ENCODE measurements around the gene UCP3. TPM values are rescaled to one million over a fixed set of nuclear protein-coding genes. Genes with fewer than 3 reads are reported as not detected.
A peak's percentile ranks its signal among the peaks of the same experiment; 100 is the strongest.
"Not testable (repeated sequence)": the region's sequence is repeated elsewhere in the genome, so short reads cannot be mapped to it uniquely, and the experiment has no call there.

The UCP3 gene
- total RNA-seq, 1 experiment from 2014 or later: 1.2 TPM

DNA sequence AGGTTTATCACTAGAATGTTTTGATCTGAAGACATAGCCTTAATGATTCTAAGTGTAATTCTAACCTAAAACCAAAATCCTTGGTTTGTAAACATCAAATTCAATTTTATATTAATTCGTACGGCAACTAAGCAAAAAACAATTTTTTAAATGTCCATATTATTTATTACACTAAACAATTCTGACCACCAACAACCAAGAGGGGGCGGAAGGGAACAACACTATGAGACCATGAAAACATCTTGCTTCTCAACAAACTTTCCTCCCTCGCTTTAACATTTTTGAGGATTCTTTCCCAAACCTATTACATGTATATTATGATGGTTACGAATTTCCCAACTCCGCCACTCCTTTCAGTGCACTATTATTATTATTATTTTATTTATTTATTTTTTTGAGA lies 19.7 kb downstream of the UCP3 start:
- no peaks in the 10 kb centered on the region for H4K20me1 ChIP-seq (ENCODE audit: low read length)
- ATAC-seq (no peak), DNase-seq (peak; percentile 44)
- no peaks in the 10 kb centered on the region for H3K27me3 ChIP-seq (ENCODE audit: low read length)
- no peak overlapping the region for H3K4me3 ChIP-seq (ENCODE audit: low read length)
- no peaks in the 10 kb centered on the region for H3K79me2 ChIP-seq (ENCODE audit: low read length)
- BruUV-seq (replicated peaks): no TSS peak
- intact Hi-C loops (cut with micrococcal nuclease): loop anchor here (2.0 to 10.0 kb wide), 2 partner anchors 102 to 186 kb away; partner anchors contain the start of genes C2CD3 and PPME1
- CTCF ChIA-PET: interaction anchor here (0.6 kb wide), 1 partner anchor 67 kb away, joined by 3 read pairs; no protein-coding TSS in a partner anchor
- H3K9me3 ChIP-seq (ENCODE audit: low read length): no peaks in the 10 kb centered on the region
- TF ChIP-seq, protein P1, sequence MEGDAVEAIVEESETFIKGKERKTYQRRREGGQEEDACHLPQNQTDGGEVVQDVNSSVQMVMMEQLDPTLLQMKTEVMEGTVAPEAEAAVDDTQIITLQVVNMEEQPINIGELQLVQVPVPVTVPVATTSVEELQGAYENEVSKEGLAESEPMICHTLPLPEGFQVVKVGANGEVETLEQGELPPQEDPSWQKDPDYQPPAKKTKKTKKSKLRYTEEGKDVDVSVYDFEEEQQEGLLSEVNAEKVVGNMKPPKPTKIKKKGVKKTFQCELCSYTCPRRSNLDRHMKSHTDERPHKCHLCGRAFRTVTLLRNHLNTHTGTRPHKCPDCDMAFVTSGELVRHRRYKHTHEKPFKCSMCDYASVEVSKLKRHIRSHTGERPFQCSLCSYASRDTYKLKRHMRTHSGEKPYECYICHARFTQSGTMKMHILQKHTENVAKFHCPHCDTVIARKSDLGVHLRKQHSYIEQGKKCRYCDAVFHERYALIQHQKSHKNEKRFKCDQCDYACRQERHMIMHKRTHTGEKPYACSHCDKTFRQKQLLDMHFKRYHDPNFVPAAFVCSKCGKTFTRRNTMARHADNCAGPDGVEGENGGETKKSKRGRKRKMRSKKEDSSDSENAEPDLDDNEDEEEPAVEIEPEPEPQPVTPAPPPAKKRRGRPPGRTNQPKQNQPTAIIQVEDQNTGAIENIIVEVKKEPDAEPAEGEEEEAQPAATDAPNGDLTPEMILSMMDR (conservative IDR thresholded peaks at IDR 0.05; ENCODE audit: low read depth, low read length): peak; percentile 59
- no peak for TF ChIP-seq EZH2 (IDR thresholded peaks at IDR 0.05; ENCODE audit: low read length, unreplicated experiment)
- no peak overlapping the region for H3K27ac ChIP-seq (ENCODE audit: low read length)
- H3K9ac ChIP-seq (ENCODE audit: low read length): no peak overlapping the region
- H3K36me3 ChIP-seq (ENCODE audit: low read depth, low read length): no peaks in the 10 kb centered on the region
- no peak overlapping the region for H3K4me2 ChIP-seq (ENCODE audit: low read length)
- POLR2A ChIA-PET (ENCODE audit: unreplicated experiment): no interaction called here
- no peaks in the 10 kb centered on the region for H3F3A ChIP-seq (ENCODE audit: low read length, unreplicated experiment)
- H3K4me1 ChIP-seq (ENCODE audit: insufficient read depth, low read length): no peaks in the 10 kb centered on the region
- no peak overlapping the region for H2AFZ ChIP-seq (ENCODE audit: low read length)
- no peaks in the 10 kb centered on the region for H3K9me2 ChIP-seq (replicated peaks; ENCODE audit: low read length)

DNA sequence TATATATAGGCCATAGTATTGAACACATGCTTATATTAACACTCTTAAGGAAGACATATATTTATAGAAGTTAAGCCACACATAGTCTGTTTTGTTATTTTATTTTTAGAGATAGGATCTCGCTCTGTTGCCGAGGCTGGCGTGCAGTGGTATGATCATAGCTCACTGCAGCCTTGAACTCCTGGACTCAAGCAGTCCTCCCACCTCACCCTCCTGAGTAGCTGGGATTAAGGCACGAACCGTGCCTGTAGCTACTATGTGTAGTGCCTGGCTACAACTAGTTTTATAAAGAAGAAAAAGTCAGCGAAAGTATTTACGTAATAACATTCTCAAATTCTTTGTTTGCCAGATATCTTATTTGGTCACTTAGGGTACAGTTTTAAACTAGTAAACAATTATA lies 20.7 kb downstream of the UCP3 start:
- no peak for DNase-seq
- Histone ChIP-seq H3K4me1 (ENCODE audit: insufficient read depth, low read length) (peaks cover 6% of the 10 kb centered on the region), H3K36me3 (ENCODE audit: low read depth, low read length) (no peaks in the 10 kb centered on the region), H3K79me2 (ENCODE audit: low read length) (no peaks in the 10 kb centered on the region), H3F3A (ENCODE audit: low read length, unreplicated experiment) (no peaks in the 10 kb centered on the region), H3K27me3 (ENCODE audit: low read length) (no peaks in the 10 kb centered on the region), H4K20me1 (ENCODE audit: low read length) (no peaks in the 10 kb centered on the region), H3K4me3 (ENCODE audit: low read length) (no peak overlapping the region), H2AFZ (ENCODE audit: low read length) (no peak overlapping the region), H3K9me2 (replicated peaks; ENCODE audit: low read length) (no peaks in the 10 kb centered on the region), H3K4me2 (ENCODE audit: low read length) (no peak overlapping the region), H3K27ac (ENCODE audit: low read length) (no peak overlapping the region), H3K9ac (ENCODE audit: low read length) (no peak overlapping the region), H3K9me3 (ENCODE audit: low read length) (no peaks in the 10 kb centered on the region)
- CTCF ChIA-PET: interaction anchor here (0.6 kb wide), 1 partner anchor 75 kb away, joined by 4 read pairs; no protein-coding TSS in a partner anchor
- ATAC-seq: no peak
- BruUV-seq (replicated peaks): no TSS peak
- TF ChIP-seq EZH2phosphoT487 (IDR thresholded peaks at IDR 0.05; ENCODE audit: borderline replicate concordance, low read length) (no peak), EZH2 (IDR thresholded peaks at IDR 0.05; ENCODE audit: low read length, unreplicated experiment) (no peak)
- TF ChIP-seq, protein P1 (conservative IDR thresholded peaks at IDR 0.05; ENCODE audit: low read depth, low read length): no peak
- intact Hi-C loops (cut with micrococcal nuclease): loop anchor here (2.0 to 10.0 kb wide), 2 partner anchors 103 to 187 kb away; partner anchors contain the start of genes C2CD3 and PPME1
- POLR2A ChIA-PET (ENCODE audit: unreplicated experiment): no interaction called here

DNA sequence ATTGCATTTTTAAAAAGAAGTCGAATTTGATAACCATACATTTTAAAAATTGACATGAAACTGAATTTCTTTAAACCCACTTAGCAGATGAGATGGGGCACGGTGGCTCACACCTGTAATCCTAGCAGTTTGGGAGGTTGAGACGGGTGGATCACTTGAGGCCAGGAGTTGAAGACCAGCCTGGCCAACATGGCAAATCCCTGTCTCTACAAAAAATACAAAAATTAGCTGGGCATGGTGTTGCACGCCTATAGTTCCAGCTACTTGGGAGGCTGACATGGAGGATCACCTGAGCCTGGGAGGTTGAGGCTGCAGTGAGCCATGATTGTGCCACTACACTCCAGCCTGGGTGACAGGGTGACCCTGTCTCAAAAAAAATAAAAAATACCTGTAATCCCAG lies 23.2 kb downstream of the UCP3 start:
- H3K36me3 ChIP-seq (ENCODE audit: low read depth, low read length); H3K79me2 ChIP-seq (ENCODE audit: low read length); H3K9ac ChIP-seq (ENCODE audit: low read length); H2AFZ ChIP-seq (ENCODE audit: low read length); H3F3A ChIP-seq (ENCODE audit: low read length, unreplicated experiment); CTCF ChIA-PET; H3K4me3 ChIP-seq (ENCODE audit: low read length); H3K27ac ChIP-seq (ENCODE audit: low read length); DNase-seq; H3K4me2 ChIP-seq (ENCODE audit: low read length); H3K27me3 ChIP-seq (ENCODE audit: low read length); H3K9me3 ChIP-seq (ENCODE audit: low read length); BruUV-seq (replicated peaks); POLR2A ChIA-PET (ENCODE audit: unreplicated experiment); H3K9me2 ChIP-seq (replicated peaks; ENCODE audit: low read length); H4K20me1 ChIP-seq (ENCODE audit: low read length); ATAC-seq: not testable (repeated sequence)
- peaks cover 18% of the 10 kb centered on the region for H3K4me1 ChIP-seq (ENCODE audit: insufficient read depth, low read length)
- intact Hi-C loops (cut with micrococcal nuclease): loop anchor here (10.0 kb wide), 1 partner anchor 189 kb away; the partner anchor contains the start of genes C2CD3 and PPME1

All from PC-3 (cell line).